GM12878 (cell line): Measurements from ENCODE around the gene SLC24A3. TPM values are rescaled to one million over a fixed set of nuclear protein-coding genes. Genes with fewer than 3 reads are reported as not detected.

Source experiments
- ATAC-seq: fragments of 200-7000 bp; cut with Tn5 transposase; 3 replicates; pipeline ENCODE4 v1.9.1; 2020; ENCODE audit warnings: mild to moderate bottlenecking, moderate library complexity
- BruUV-seq: library from RNA; stranded (reverse); fragments of 400-500 nt; replicated peaks from 2 replicates; lab custom pipeline; 2021; lab: Mats Ljungman, UMichigan
- CTCF ChIA-PET: fragments of 300-600 bp; sonication (Branson Sonifier 250); formaldehyde crosslinking; extraction: SDS; loops from one replicate; lab custom pipeline; 2021; ENCODE audit warnings: inconsistent platforms; lab: Yijun Ruan, JAX
- POLR2A ChIA-PET: fragments of 350-600 bp; formaldehyde crosslinking; extraction: SDS; loops from one replicate; lab custom pipeline; 2021; ENCODE audit warnings: inconsistent platforms; lab: Charles Lee
- RAD21 ChIA-PET: fragments of 300-600 bp; sonication (Branson Sonifier 250); formaldehyde crosslinking; loops from one replicate; lab custom pipeline; 2023; ENCODE audit warnings: antibody characterized with exemption; ENCODE audit not compliant: unreplicated experiment; lab: Charles Lee
- SMC1A ChIA-PET: fragments of 300-600 bp; sonication (Branson Sonifier 250); formaldehyde crosslinking; loops from one replicate; lab custom pipeline; 2023; ENCODE audit not compliant: unreplicated experiment, uncharacterized antibody; lab: Charles Lee
- DNase-seq: peaks from one replicate; pipeline ENCODE4 v3.0.0-alpha.2; 2011; ENCODE audit warnings: low read depth, low spot score
- FAIRE-seq: peaks from 3 replicates; lab custom pipeline; 2011; peaks lifted over from hg19 to GRCh38; lab: Jason Lieb, UNC
- H2AFZ ChIP-seq: 2 replicates; pipeline ENCODE4 v1.6.0; 2011; ENCODE audit warnings: low read depth, low read length, control low read depth; ENCODE audit not compliant: control insufficient read depth
- H3K27ac ChIP-seq: 2 replicates; pipeline ENCODE4 v1.5.1; 2011; ENCODE audit warnings: control low read depth; ENCODE audit not compliant: control insufficient read depth, insufficient read depth
- H3K27me3 ChIP-seq, 2 experiments: replicated peaks in 1 of 2; 2 replicates each; pipeline versions ENCODE4 v1.6.0 to v1.6.1; 2011; ENCODE audit warnings: low read length in 1 of 2; ENCODE audit not compliant: control insufficient read depth in 2 of 2, insufficient read depth in 2 of 2
- H3K36me3 ChIP-seq, 2 experiments: 2 replicates each; pipeline ENCODE4 v1.5.1; 2011; ENCODE audit warnings: low read length in 1 of 2; ENCODE audit not compliant: control insufficient read depth in 2 of 2, insufficient read depth in 2 of 2
- H3K4me1 ChIP-seq: 2 replicates; pipeline ENCODE4 v1.6.1; 2011; ENCODE audit warnings: mild to moderate bottlenecking, low read length, moderate library complexity, mixed read lengths; ENCODE audit not compliant: control insufficient read depth, insufficient read depth
- H3K4me2 ChIP-seq: 2 replicates; pipeline ENCODE4 v1.6.0; 2011; ENCODE audit warnings: control low read depth; ENCODE audit not compliant: control insufficient read depth, insufficient read depth
- H3K4me3 ChIP-seq: fragments of 200-600 bp; sonication (generic); 2 replicates; pipeline ENCODE4 v1.5.1; 2016
- H3K79me2 ChIP-seq: 2 replicates; pipeline ENCODE4 v1.6.0; 2011; ENCODE audit warnings: low read length; ENCODE audit not compliant: control insufficient read depth, insufficient read depth
- H3K9ac ChIP-seq: 2 replicates; pipeline ENCODE4 v1.8.0; 2011; ENCODE audit warnings: low read length, control low read depth, mixed read lengths; ENCODE audit not compliant: control insufficient read depth, insufficient read depth
- H3K9me3 ChIP-seq: replicated peaks from 3 replicates; pipeline ENCODE4 v1.5.1; 2011; ENCODE audit warnings: mild to moderate bottlenecking, low read length; ENCODE audit not compliant: control insufficient read depth, insufficient read depth
- H4K20me1 ChIP-seq: 2 replicates; pipeline ENCODE4 v1.6.0; 2011; ENCODE audit not compliant: control insufficient read depth, insufficient read depth
- ATF7 ChIP-seq: fragments of 450-650 bp; IDR thresholded peaks from 2 replicates; pipeline ENCODE4 v1.6.1; 2016; ENCODE audit warnings: low read depth, mild to moderate bottlenecking
- BCLAF1 ChIP-seq: fragments of 450-650 bp; IDR thresholded peaks from 2 replicates; pipeline ENCODE4 v1.6.1; 2017; ENCODE audit warnings: antibody characterized with exemption, mild to moderate bottlenecking, moderate library complexity
- BHLHE40 ChIP-seq, 2 experiments: fragments of 450-650 bp in 1 of 2; IDR thresholded peaks; 2 replicates each; pipeline ENCODE4 v1.6.1; 2011 to 2017; ENCODE audit warnings: low read depth in 2 of 2, borderline replicate concordance in 1 of 2, improper control_type of control experiment in 1 of 2, low read length in 1 of 2, mild to moderate bottlenecking in 1 of 2
- CBX5 ChIP-seq: sonication (generic); IDR thresholded peaks from 2 replicates; pipeline ENCODE4 v1.6.1; 2016; ENCODE audit warnings: low read depth, moderate library complexity, mild to moderate bottlenecking, inconsistent platforms
- CUX1 ChIP-seq: IDR thresholded peaks from 2 replicates; pipeline ENCODE4 v1.6.1; 2012; ENCODE audit warnings: improper control_type of control experiment, low read depth, low read length; ENCODE audit not compliant: insufficient replicate concordance
- JUNB ChIP-seq: IDR thresholded peaks from 2 replicates; pipeline ENCODE4 v1.6.1; 2016; ENCODE audit warnings: antibody characterized with exemption, mild to moderate bottlenecking
- NFYB ChIP-seq: IDR thresholded peaks from 2 replicates; pipeline ENCODE4 v1.6.1; 2011; ENCODE audit warnings: low read depth, mild to moderate bottlenecking, low read length, improper control_type of control experiment, moderate library complexity; ENCODE audit not compliant: insufficient read depth
- PAX8 ChIP-seq: fragments of 450-650 bp; IDR thresholded peaks from 2 replicates; pipeline ENCODE4 v1.6.1; 2017; ENCODE audit warnings: mild to moderate bottlenecking, moderate library complexity
- RELB ChIP-seq: fragments of 450-650 bp; IDR thresholded peaks from 2 replicates; pipeline ENCODE4 v1.6.1; 2017; ENCODE audit warnings: low read depth, mild to moderate bottlenecking, moderate library complexity
- SMAD1 ChIP-seq: fragments of 450-650 bp; IDR thresholded peaks from 2 replicates; pipeline ENCODE4 v1.6.1; 2018; ENCODE audit warnings: mild to moderate bottlenecking, low read depth; ENCODE audit not compliant: partially characterized antibody
- USF1 ChIP-seq: IDR thresholded peaks from 2 replicates; pipeline ENCODE4 v1.6.1; 2011; ENCODE audit warnings: borderline replicate concordance, low read depth, mild to moderate bottlenecking, moderate library complexity, mixed read lengths, low read length; ENCODE audit not compliant: insufficient read depth; ENCODE audit errors: extremely low read length
- ZBED1 ChIP-seq: IDR thresholded peaks from 2 replicates; pipeline ENCODE4 v1.6.1; 2016; ENCODE audit warnings: borderline replicate concordance
- WGBS: methylation state at CpG from one replicate; pipeline ENCODE4 v1.1.6; 2016; ENCODE audit warnings: low lambda C conversion rate; ENCODE audit not compliant: insufficient replicate concordance, insufficient coverage; ENCODE audit errors: missing lambda C conversion rate; 5-methylcytosine and 5-hydroxymethylcytosine counted together
- in situ Hi-C: fragments of 300-500 bp; cut with MboI; formaldehyde crosslinking; loops from 9 replicates; pipeline ENCODE4 v1.14.3; 2018; ENCODE audit warnings: mixed read lengths
- intact Hi-C: fragments of 100-400 bp; cut with micrococcal nuclease; formaldehyde crosslinking; loops from one replicate; pipeline ENCODE4 v1.14.2; 2022; ENCODE audit not compliant: unreplicated experiment
- polyA plus RNA-seq, 11 experiments: library from polyadenylated mRNA; depleted of rRNA in 4 of 11; unstranded in 6 of 11; stranded (reverse) in 5 of 11; fragments of >200 nt; fragmentation: Nextera tagmentation in 4 of 11; fragmentation: Illumina TruSeq in 1 of 11; extraction: Ambion mirVana in 4 of 11; extraction: Trizol in 1 of 11; gene quantifications; 1 replicate in 1 of 11; 2 replicates in 10 of 11; pipeline versions ENCODE4 v1.2.1 to v1.2.3, GENCODE V29; 2011 to 2016; ENCODE audit warnings: inconsistent platforms in 2 of 11, missing spikeins in 2 of 11, low read depth in 1 of 11
- total RNA-seq, 4 experiments: library from RNA; depleted of rRNA in 3 of 4; stranded (reverse); fragments of >200 nt in 3 of 4; fragmentation: Illumina TruSeq in 1 of 4; extraction: Trizol in 1 of 4; gene quantifications; 2 replicates each; pipeline versions ENCODE4 v1.2.1 to v1.2.3, GENCODE V29; 2013 to 2021

Gene SLC24A3
- total and polyA plus RNA-seq, 10 of the 15 experiments (the other 5 are each of a cell fraction or from before 2014, with no cell fraction given): 0.04 TPM; not detected in 9

- DNase-seq: no peak
- ChIA-PET CTCF (interaction anchor here (0.8 to 3.1 kb wide), 4 partner anchors 377 to 1169 kb away, joined by 3 to 43 read pairs (median 5); no protein-coding TSS in a partner anchor), SMC1A (interaction anchor here (1.0 kb wide), 1 partner anchor 126 kb away, joined by 3 read pairs; no protein-coding TSS in a partner anchor), POLR2A (no interaction called here), RAD21 (no interaction called here)
- no peak overlapping the region for H3K9ac ChIP-seq
- no peak overlapping the region for H3K27ac ChIP-seq
- H3K9me3 ChIP-seq: no peaks in the 10 kb centered on the region
- H4K20me1 ChIP-seq: no peaks in the 10 kb centered on the region
- H2AFZ ChIP-seq: no peak overlapping the region
- H3K27me3 ChIP-seq: no peaks in the 10 kb centered on the region; a peak in 2 of 4 replicates
- no peaks in the 10 kb centered on the region for H3K79me2 ChIP-seq
- BruUV-seq: no TSS peak
- 13% methylated on average over 7 of the region's 7 CpGs for WGBS
- in situ Hi-C loops: loop anchor here (5.0 kb wide), 1 partner anchor 375 kb away; no protein-coding TSS in a partner anchor
- no peaks in the 10 kb centered on the region for H3K36me3 ChIP-seq
- no peak overlapping the region for H3K4me2 ChIP-seq
- no peak overlapping the region for H3K4me3 ChIP-seq
- no peak for ATAC-seq
- H3K4me1 ChIP-seq: no peaks in the 10 kb centered on the region
- no peak for FAIRE-seq
- intact Hi-C loops: loop anchor here (10.0 kb wide), 1 partner anchor 1168 kb away; no protein-coding TSS in a partner anchor
- no peak for TF ChIP-seq NFYB
- TF ChIP-seq SMAD1: no peak
- no peak for TF ChIP-seq BCLAF1
- no peak for TF ChIP-seq ZBED1
- no peak for TF ChIP-seq USF1
- no peak for TF ChIP-seq CUX1
- TF ChIP-seq PAX8: no peak
- no peak for TF ChIP-seq ATF7
- no peak for TF ChIP-seq RELB
- no peak for TF ChIP-seq CBX5
- no peak for TF ChIP-seq BHLHE40 (IDR thresholded peaks at IDR 0.05; ENCODE audit: borderline replicate concordance in 1 of 2, low read depth in 2 of 2, low read length in 1 of 2)
- TF ChIP-seq JUNB: no peak
Measured at GRCh38 chr20:19582782-19583181, 370.3 kb downstream of the SLC24A3 start.
